GM21447 (cell line): ENCODE data around the gene COL4A5.

Experiments
- ATAC-seq: cut with Tn5 transposase; IDR thresholded peaks from one replicate; pipeline ENCODE4 v1.9.1; 2021; ENCODE audit not compliant: unreplicated experiment

COL4A5 gene

GRCh38 chrX:108640817-108641216, 201.2 kb downstream of the COL4A5 start:
- ATAC-seq, result no peak

GRCh38 chrX:108641589-108642272, 202.1 kb downstream of the COL4A5 start:
- ATAC-seq, result no peak

GRCh38 chrX:108642273-108642628, 202.6 kb downstream of the COL4A5 start:
- ATAC-seq, result no peak

- ATAC-seq, result no peak
Measured at GRCh38 chrX:108664701-108665100, 225.1 kb downstream of the COL4A5 start.

GRCh38 chrX:108666101-108666500, 226.5 kb downstream of the COL4A5 start:
- ATAC-seq, result no peak

- no peak for ATAC-seq
Measured at GRCh38 chrX:108671526-108671925, 231.9 kb downstream of the COL4A5 start.

- no peak for ATAC-seq
Measured at GRCh38 chrX:108696690-108697089, 257.1 kb downstream of the COL4A5 start.

- no peak for ATAC-seq
Measured at GRCh38 chrX:108699368-108699767, 259.7 kb downstream of the COL4A5 start.

GRCh38 chrX:108701633-108702032, 262.0 kb downstream of the COL4A5 start:
- no peak for ATAC-seq

GRCh38 chrX:108702530-108702929, 262.9 kb downstream of the COL4A5 start:
- no peak for ATAC-seq

- ATAC-seq, result no peak
Measured at GRCh38 chrX:108704839-108705238, 265.2 kb downstream of the COL4A5 start.

- no peak for ATAC-seq
Measured at GRCh38 chrX:108712886-108713285, 273.2 kb downstream of the COL4A5 start.

- ATAC-seq, result no peak
Measured at GRCh38 chrX:108722561-108722960, 282.9 kb downstream of the COL4A5 start.

GRCh38 chrX:108726748-108727147, 287.1 kb downstream of the COL4A5 start:
- ATAC-seq, result no peak

GRCh38 chrX:108731153-108731552, 291.5 kb downstream of the COL4A5 start:
- no peak for ATAC-seq

GRCh38 chrX:108732630-108733321, 293.1 kb downstream of the COL4A5 start:
- no peak for ATAC-seq

GRCh38 chrX:108734426-108734825, 294.8 kb downstream of the COL4A5 start:
- no peak for ATAC-seq

GRCh38 chrX:108735091-108735678, 295.5 kb downstream of the COL4A5 start:
- ATAC-seq, result no peak

- ATAC-seq, result no peak
Measured at GRCh38 chrX:108735679-108736508, 296.3 kb downstream of the COL4A5 start.

- no peak for ATAC-seq
Measured at GRCh38 chrX:108736509-108737479, 297.2 kb downstream of the COL4A5 start, which contains the start of gene IRS4. Gene IRS4, minus strand, starts transcription at chrX:108736563.
